Activated CD8-positive, alpha-beta memory T cell treated with anti-CD3 and anti-CD28 coated beads, Interleukin-2, amount 50 U/mL, for 4 hours (primary cell): Measurements from ENCODE around the gene LRSAM1.

Experiments used
- DNase-seq: peaks from one replicate; pipeline ENCODE4 v3.0.0-alpha.2; 2020

The LRSAM1 gene

DNA sequence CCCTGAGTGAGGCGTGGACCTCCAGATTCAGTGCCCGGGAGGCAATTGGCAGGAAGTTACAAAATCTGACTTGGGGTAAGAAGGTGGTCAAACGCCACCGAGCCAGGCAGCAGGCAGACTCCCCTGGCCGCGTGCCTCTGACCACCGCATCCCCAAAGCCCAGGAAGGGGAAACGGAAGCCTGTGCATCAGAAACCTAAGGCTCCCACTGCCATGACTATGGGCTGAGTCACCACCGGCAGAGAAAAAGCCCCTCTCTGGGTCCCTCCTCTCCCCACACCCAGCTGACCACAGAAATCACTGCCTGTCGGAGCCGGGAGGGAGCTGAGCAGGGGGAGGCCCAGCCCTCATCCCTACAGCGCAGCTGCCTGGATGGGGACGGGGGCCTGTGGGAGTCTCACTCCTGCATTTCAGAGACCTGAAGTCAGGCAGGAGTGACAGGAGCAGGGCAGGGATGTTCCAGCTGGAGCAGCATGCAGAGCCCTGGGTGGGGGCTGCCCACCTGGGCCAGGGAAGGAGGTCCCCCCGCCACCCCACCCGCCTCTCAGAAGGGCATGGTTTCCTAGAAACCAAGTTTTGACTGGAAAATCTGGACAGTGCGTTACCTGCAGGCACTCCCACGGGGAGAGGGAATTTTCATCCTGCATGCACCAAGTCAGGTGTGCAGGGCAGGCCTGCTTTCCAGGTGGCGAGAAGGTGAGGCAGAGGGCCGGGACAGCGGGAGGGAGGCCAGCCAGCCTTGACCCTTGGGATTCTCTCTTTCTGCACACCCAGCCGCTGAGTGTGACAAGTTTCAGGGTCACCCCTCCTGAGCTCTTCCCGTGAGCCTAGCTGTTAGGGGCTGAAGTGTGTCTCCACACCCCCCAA lies 68.2 kb downstream of the LRSAM1 start:
- DNase-seq: peak; percentile 44

DNA sequence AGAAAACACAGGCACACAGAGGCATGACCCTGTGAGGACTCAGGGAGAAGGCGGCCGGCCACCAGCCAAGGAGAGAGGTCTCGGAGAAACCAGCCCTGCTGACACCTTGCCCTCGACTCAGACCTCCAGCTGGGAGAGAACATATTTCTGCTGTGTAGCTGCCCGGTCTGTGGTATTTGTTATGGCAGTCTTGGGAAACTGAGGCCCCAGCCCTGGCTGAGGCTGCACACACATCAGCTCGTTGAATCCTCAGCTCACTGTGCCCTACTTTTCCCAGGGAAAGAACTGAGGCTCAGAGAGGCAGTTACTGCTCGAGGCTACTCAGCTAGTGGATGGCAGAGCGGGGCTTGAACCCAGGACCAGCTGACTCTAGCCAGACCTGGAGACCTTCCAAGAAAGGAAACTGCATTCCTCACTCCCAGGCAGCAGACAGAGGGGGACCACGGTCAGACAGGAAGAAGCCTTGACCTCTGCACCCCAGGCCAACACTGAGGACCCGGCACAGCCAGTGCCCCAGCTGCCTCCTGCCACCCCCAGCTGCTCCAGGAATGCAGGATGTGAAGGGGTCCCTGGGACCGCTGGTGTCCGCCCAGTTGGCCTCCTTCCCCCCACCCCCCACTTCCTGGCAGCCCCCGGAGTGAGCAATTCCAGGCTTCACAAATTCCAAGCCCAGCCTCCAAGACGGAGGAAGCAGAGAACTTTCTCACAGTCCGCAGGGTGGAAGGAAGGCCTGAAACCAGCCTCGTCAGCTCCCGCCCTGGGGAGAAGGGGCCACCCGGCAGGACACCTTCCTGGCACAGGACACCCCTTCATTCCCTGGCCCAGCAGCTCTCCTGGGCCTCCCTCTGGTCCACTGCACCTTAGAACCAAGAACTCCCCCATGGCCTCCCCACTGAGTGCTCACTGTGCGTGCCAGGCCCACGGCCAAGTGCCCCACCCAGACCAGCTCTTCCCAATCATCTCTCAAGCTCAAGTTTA lies 69.9 kb downstream of the LRSAM1 start:
- DNase-seq: no peak

DNA sequence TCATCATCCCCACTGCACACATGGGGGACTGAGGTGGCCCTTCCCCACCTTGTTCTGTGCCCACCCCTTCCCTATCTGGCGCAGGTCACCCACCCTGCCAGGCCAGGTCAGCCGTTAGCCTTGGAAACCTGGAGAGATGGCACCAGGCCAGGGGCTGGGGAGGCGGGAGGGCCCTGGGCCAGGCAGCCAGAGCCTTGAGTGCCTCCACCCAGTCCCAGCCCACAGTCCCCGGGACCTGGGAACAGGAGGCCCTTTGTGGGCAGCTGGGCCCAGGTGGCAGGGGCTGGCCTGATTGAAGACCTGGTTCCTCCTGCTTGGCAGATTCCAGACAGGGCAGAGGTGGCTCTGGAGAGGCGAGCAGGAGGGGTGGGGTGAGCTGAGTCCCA lies 70.6 kb downstream of the LRSAM1 start:
- DNase-seq: no peak

DNA sequence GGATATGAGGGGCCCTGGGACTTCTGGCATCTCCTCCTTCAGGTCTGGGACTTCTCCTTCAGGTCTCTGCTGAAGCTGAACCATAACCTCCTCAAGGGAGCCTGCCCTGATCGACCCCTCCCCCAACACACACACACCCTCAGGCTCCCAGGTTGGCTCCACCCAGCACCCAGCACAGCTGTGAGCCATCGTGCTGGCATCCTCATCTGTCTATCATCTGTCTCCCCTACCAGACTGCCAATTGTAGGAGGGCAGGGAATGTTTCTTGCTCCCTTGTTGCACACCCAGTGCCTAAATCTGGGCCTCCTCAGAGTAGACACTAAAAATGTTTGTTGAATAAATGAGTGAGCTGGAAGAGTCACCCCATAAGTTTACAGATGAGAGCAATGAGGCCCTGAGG lies 71.4 kb downstream of the LRSAM1 start:
- no peak for DNase-seq

DNA sequence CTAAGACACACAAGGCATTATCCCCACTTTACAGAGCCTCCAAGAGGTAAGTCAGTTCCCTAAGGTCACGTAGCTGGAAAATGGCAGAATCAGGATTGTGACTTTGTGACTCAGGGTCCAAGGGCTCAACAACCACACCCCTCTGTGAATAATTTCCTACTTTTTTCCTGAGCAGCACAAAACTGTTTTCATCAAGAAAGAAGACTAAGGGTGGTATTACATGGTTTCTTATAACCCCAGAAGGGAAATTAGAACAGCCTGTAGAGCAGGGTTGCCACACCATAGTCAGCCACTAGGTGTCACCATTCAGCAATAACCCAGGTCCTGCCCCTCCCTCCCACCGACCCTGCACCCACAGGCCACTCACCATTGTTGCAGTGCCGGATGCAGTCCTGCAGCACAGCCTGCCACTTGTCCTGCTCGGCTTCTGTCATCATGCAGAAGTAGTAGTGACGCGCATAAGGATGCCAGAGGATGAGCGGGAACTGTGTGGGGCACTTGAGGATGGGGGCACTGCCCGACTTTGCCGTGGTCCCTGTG lies 72.1 kb downstream of the LRSAM1 start:
- no peak for DNase-seq

DNA sequence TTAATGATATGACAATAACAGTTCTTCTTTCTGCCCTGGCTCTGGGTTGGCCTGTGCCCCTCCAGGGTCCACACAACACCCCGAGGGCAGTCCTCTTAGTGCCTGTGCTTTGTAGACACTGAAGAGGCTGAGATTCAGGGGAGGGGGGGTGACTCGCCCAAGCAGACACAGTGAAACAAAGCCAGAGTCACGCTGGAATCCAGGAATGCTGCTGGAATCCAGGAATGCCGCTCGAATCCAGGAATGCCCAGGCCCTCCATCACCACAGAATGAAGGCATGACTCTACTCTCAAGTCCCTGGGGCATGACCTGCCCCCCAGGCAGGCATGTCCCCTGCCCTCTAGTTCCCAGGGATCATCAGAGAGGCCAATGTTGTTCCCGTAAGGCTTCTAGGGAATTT lies 73.1 kb downstream of the LRSAM1 start:
- no peak for DNase-seq

DNA sequence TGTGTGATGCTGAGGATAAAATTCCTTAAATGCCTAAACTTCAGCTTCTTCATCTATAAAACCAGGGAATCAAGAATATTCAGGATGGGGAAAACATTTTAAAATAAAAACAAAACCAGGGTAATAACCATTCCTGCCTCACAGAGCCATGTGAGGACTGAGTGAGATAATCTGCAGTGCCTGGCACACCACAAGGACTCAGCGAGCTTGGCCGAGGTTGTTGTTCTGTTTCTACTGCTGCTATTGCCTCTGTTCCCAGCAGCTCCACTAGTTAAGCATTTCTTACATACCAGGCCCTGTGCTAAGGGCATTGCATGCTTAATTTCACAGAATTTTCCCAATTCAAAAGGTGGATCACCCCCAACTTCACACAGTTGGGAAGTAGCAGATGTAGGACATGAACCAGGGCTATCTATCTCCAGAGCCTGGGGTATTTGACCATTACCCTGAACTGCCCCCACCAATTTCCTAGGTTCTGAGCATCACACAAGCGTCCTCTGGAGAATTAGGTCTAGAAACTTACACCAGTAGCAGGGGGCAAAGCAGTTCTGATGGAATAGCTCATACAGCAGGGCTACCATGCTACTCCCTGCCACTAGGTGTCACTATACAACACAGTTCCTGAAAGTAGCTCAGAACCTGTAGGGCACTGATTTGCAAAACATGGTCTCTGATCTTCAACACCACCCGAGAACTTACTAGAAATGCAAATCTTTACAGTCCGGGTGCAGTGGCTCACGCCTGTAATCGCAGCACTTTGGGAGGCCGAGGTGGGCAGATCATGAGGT lies 74.3 kb downstream of the LRSAM1 start:
- DNase-seq: no peak

DNA sequence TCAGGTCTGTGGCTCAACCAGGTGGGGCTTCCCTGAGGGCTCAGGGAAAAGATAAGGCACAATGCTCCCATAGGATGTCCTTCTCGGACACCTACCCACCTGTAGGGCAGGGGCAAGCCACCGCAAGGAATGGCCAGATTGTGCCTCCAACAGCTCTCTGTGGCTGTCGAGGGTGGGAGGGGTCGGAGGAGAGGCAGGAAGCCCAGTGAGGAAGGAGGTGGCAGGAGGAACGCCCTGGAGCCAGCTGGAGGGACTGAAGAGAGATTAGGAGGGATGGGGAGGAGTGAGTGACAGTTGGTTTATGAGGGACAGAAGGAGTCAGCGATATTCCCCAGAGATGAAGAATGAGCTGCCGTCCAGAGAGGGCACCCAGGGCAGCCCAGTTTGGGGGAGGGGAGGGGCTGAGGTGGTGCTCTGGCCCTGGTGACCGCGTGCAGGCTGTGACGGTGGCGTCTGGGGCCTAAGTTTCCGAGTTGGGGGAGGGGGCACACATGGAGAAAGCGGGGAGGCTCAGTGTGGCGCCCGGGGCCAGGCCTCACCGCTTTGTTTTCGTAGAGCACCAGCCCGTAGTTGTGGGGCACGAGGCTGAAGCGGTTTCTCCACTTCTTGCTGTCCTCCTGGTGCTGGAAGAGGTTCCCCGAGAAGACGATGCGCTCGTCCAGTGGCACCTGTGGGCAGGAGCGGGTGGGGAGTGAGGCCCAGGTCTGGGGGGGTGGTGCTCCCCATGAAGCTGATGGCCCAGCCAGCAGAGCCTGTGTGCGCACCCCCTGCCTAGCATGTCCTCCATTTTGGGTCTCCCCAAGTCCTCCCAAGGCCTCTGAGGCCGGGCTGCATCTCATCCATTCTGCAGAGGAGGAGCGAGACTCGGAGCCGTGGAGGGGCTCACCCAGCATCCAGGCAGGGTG lies 75.6 kb downstream of the LRSAM1 start:
- no peak for DNase-seq

DNA sequence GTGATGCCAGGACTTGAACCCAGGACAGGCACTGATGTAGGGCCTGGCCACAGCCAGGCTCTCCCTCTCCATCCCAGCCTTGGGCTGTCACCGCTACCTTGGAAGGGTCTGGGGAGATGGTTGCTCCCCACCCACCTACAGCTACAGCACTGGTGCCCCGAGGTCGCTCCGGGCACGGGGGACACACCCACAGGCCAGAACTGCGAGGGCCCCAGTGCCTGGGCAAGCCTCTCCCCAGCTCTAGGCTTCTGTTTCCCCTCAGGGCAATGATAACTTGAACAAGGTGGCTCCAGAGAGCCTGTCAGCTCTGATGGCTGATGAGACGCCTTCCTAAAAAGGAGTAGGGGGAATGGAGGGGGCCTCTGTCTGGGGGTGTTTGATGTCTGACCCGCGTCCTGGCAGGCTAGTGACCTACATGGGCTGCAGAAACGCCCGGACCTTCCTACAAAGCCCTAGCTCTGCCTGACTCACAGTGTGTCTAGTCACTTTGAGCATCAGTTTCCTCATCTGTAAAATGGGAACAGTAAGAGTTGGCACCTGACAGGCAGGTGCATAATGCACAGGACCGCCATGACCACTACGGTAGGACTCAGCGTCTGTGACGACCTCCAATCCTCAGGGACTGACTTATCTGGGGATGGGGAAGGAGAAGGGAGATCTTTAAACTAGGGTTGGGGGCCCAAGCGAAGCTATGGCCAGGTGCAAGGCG lies 76.4 kb downstream of the LRSAM1 start:
- DNase-seq: no peak

DNA sequence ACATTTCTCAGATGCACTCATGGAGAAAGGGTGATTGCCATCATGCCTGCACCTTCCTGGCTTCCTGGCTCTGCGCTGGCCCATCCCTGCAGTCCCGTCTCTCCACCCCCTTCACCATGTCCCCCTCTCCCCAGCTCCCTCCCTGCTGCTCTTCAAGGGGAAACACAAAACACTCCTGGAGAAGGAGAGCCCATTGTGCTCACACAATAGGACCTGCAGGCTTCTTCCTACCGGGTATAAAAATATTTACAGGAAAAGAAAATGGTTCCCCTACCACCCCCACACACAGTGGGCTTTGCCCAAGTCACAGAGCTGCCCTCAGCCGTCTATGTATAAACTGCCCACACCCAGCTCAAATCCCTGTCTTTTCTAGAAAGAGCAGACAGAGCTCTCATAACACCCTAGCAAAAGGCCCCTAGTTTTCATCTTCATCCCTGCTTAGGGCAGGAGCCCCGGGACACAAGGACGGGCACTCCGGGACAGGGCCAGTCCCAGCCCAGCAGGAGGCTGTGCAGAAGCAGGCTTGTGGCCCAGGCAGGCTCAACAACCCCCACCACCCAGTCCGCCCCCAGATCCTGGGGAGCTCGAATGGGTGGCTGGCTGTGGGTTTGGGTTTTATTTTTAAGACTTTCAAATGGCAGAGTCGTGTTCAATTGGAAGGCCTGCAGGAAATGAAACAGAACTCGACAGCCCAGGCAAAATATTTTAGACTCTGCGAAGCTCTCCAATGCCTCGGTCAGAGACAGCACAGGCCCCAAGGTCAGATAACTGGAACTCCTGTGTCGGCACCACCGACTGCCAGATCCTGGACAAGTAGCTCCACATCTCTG lies 77.3 kb downstream of the LRSAM1 start:
- DNase-seq: no peak

DNA sequence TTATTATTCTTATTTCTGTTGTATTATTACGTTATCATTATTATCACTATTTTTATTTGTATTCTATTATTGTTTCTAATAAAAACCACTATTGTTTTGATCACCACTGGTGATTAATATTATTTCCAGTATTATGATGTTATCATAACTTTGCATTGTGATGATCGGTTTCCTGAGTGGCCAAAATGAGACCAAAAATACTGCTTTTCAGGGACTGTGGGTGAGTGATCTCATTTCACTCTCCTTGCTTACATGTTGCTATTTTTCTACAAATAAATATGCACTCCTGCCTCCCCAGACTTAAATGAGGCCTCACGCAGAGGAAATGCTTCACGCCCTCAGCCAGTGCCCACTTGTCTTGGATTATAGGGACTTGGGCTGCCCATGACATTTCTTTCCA lies 78.4 kb downstream of the LRSAM1 start:
- no peak for DNase-seq

DNA sequence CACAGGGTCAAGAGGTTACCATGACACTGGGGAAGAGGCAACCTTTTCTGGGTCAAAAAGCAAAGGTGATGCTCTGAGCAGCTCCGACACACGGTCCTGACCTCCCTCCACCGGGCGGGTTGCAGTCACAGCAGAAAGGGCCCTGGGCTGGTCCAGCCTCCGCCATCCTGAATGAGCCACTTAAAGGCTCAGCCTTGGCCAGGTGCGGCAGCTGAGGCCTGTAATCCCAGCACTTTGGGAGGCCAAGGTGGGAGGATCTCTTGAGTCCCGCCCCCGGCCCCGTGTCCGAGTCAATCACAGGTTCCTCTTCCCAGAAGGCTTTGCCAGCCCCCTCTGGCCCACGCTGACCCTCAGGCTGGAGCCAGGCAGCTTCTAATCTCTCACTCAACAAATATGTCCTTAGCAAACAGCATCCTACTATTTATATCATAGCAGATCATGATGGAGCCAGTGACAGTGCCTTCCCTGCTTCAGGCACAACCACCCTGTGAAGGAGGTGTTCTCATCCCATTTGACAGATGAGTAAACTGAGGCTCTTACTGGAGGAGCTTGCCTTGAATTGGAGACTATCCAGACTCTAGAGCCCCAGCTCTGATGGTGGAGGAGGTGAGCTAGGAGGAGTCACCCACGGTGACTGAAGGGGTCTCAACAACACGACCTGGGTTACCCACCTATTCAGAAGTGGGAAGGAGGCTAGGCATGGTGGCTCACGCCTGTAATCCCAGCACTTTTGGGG lies 79.1 kb downstream of the LRSAM1 start:
- no peak for DNase-seq

DNA sequence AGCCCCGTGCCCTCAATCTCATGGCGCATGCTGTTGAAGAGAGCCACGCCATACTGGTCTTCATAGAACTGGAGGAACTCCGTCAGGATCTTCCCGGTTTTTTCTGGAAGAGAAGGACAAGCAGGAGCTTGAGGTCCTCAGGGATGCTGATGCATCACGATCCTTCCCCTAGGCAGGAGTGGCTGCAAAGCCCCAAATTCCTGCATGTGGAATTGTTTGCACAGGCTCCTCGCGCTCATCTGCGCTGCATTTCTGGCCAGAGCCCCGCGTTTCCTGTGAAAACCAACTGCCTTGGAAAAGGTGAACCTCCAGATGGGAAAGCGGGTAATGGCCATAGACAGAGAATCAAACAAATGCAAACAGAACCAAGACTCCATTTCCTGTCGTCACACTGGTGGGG lies 80.4 kb downstream of the LRSAM1 start:
- no peak for DNase-seq

DNA sequence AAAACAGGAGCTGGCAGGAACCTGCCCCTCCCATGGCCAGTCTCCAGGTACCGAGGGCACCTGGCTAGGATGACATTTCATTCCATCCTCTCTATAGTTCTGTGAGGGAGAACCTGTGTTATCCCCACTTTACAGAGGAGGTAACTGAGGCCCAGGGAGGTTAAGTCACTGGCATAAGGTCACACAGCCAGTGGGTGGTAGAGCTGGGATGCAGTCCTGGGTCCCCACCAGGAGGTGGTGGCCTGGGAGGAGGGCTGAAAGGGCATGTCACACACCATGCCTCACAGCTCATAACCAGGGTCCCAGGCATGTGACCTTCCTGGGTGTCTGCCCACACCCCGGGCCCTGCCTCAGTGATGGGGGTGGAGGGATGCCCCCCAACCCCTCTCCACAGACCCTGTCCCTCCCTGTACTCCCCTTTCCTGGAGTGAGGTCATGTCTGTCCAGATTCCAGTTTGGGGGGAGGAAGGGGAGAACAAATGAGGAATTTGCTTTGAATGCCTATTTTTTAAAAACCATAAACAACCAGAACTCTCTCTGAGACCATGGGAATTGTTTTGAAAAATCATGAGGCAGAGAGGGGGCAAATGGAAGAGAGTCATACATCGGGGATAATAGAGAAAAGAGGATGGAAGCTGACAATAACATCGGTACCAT lies 83.1 kb downstream of the LRSAM1 start:
- DNase-seq: no peak

DNA sequence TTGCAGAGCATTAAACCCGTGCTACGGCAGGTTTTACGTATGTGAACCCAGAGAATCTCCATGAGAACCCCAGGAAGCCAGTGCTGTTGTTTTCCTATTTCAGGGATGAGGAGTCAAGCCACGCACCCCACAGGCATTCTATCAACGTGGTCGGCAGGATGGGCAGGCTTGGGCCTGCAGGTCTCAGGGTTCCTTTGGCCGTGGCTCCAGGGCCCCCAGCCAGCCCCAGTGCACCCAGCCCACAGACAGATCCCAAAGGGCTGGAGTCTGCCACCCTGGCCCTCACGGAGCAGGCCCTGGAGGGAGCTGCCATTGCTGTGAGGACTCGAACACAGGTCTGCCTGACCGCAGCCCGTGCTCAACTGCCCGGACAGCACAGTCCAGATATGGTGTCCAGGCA lies 83.6 kb downstream of the LRSAM1 start:
- DNase-seq: no peak

DNA sequence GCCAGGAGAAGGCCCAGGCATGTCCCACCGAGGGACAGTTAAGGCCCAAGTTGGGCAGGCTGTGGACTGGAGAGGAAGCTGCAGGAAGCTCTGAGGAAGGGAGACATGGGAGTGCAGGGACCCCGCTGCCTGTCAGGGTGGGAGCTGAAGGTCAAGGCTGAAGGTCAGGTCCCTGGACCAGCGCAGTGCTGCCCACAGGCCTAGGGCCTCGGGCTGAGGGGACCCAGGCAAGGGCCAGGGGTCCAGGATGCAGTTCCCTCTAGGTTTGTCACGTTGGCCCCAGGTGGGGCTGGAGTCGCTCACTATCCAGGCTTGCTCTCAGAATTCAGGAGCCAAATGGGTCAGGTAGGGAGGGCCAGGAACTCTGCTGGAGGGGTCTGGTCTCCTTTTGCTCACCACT lies 84.1 kb downstream of the LRSAM1 start:
- DNase-seq: no peak

DNA sequence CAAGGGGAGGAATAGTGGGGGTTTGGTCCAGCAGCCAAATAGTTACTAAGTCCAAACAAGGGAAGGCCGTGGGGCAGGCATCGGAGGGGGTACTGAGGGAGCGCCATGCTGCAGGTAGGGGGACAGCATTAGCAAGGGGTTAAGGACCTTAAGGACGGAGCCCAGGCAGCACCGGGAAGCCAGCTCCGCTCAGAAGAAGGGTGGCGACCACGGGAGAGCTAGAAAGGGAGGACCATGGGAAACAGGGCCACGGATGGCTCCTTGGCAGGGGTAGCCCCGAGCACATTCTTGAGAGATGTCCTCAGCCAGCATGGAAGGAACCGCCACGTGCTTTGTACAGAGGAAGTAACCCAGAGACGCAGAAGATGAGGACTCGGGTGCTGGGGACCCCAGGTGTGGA lies 84.5 kb downstream of the LRSAM1 start:
- DNase-seq: no peak

DNA sequence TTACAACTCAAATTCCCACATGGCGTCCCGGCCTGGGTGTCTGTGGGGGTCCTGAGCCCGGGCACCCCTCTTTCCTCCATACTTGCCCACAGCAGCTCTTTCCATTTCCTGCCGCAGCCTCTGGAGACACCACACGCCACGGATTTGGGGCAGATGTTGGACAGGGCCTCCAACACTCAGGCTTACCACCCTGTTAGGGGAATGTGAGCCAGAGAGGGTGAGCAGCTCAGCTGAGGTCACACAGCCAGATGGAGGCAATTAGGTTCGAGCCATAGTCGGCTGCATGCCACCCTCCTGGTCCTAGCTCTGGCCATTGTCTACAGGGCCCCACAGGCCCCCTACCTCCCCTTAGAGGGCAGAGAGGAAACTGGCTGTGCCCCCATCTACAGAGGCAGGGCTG lies 85.2 kb downstream of the LRSAM1 start:
- no peak for DNase-seq

DNA sequence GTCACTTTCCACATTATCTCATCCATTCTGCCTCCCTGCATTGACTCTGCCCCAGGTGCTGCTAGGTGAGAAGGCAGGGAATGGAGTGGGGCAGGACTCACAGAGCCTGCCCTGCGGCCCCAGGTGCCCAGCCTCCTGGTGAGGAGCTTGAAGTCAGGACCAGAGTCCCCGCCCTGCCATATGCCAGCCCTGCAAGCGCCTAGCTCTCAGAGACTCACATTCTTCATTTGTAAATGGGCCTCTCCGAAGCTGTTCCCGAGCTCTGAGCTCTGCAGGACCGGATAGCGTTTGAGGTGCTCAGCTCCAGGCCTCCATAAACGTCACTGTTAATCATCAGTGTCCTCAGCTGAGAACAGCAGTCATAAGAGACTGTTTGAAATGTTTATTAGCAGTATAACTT lies 85.7 kb downstream of the LRSAM1 start:
- DNase-seq: no peak
